Testis (tissue), 2 donors: ENCODE measurements around the gene TMED10.

Experiments used
- CTCF ChIP-seq, 3 experiments: fragments of 450-650 bp in 2 of 3; fragments of 200-600 bp in 1 of 3; sonication (generic) in 1 of 3; IDR thresholded peaks; one replicate each; pipeline ENCODE4 v1.5.1; 2016 to 2019; ENCODE audit warnings: antibody characterized with exemption in 3 of 3, mild to moderate bottlenecking in 2 of 3, moderate library complexity in 1 of 3
- POLR2A ChIP-seq: fragments of 450-650 bp; IDR thresholded peaks from one replicate; pipeline ENCODE4 v1.6.1; 2017; ENCODE audit warnings: antibody characterized with exemption, mild to moderate bottlenecking, moderate library complexity

GRCh38 chr14:75128596-75128990 is 47.8 kb downstream of the TMED10 start:
- no peak for TF ChIP-seq CTCF (IDR thresholded peaks at IDR 0.05)
- no peak for TF ChIP-seq POLR2A
